HG02571 (cell line): Measurements from ENCODE around the gene YWHAE.
"Not testable (repeated sequence)": the region's sequence is repeated elsewhere in the genome, so short reads cannot be mapped to it uniquely, and the experiment has no call there.

Experiments
- ATAC-seq: cut with Tn5 transposase; IDR thresholded peaks from one replicate; pipeline ENCODE4 v1.9.1; 2021; ENCODE audit warnings: mild to moderate bottlenecking, moderate library complexity; ENCODE audit not compliant: unreplicated experiment

The YWHAE gene

GRCh38 chr17:1399679-1400512 is at the start of gene YWHAE:
Gene YWHAE, minus strand, starts transcription at chr17:1400222. Its CDS starts 112 bp downstream, at chr17:1400110.
- peak; percentile 84 for ATAC-seq

GRCh38 chr17:1449412-1449967 is 49.5 kb upstream of the YWHAE start:
- no peak for ATAC-seq

- ATAC-seq = no peak
These were observed 47.0 kb upstream of the YWHAE start for GRCh38 chr17:1447052-1447451.

GRCh38 chr17:1446201-1446600 is 46.2 kb upstream of the YWHAE start:
- ATAC-seq = no peak

GRCh38 chr17:1445695-1446094 is 45.7 kb upstream of the YWHAE start:
- not testable (repeated sequence) for ATAC-seq

GRCh38 chr17:1442721-1443120 is 42.7 kb upstream of the YWHAE start:
- not testable (repeated sequence) for ATAC-seq

- no peak for ATAC-seq
These were observed 42.2 kb upstream of the YWHAE start for GRCh38 chr17:1442187-1442586.

- ATAC-seq = no peak
These were observed 40.9 kb upstream of the YWHAE start for GRCh38 chr17:1440921-1441320.

GRCh38 chr17:1438593-1439083 is 38.6 kb upstream of the YWHAE start:
- no peak for ATAC-seq

- ATAC-seq = no peak
These were observed 35.3 kb upstream of the YWHAE start for GRCh38 chr17:1435326-1435725.

- ATAC-seq = no peak
These were observed 34.1 kb upstream of the YWHAE start for GRCh38 chr17:1434150-1434549.

GRCh38 chr17:1431631-1432104 is 31.6 kb upstream of the YWHAE start:
- no peak for ATAC-seq

- ATAC-seq = no peak
These were observed 23.6 kb upstream of the YWHAE start for GRCh38 chr17:1423456-1424135.

- ATAC-seq = no peak
These were observed 22.9 kb upstream of the YWHAE start for GRCh38 chr17:1422885-1423284.

- no peak for ATAC-seq
These were observed 21.4 kb upstream of the YWHAE start for GRCh38 chr17:1421470-1421869.

GRCh38 chr17:1420981-1421380 is 21.0 kb upstream of the YWHAE start:
- ATAC-seq = no peak

GRCh38 chr17:1420163-1420562 is 20.1 kb upstream of the YWHAE start:
- ATAC-seq = no peak

- ATAC-seq = not testable (repeated sequence)
These were observed 18.5 kb upstream of the YWHAE start for GRCh38 chr17:1418476-1418875.

GRCh38 chr17:1416414-1416813 is 16.4 kb upstream of the YWHAE start:
- no peak for ATAC-seq

GRCh38 chr17:1414634-1415033 is 14.6 kb upstream of the YWHAE start:
- no peak for ATAC-seq

GRCh38 chr17:1414001-1414574 is 14.1 kb upstream of the YWHAE start:
- no peak for ATAC-seq
